GM12878 (cell line): ENCODE results near the gene TNFAIP3. TPM values are rescaled to one million over a fixed set of nuclear protein-coding genes. Genes with fewer than 3 reads are reported as not detected.

Source experiments
- BRCA1 ChIP-seq: IDR thresholded peaks from 2 replicates; pipeline ENCODE4 v1.6.1; 2011; ENCODE audit warnings: low read depth, low read length, improper control_type of control experiment
- CBX5 ChIP-seq: sonication (generic); IDR thresholded peaks from 2 replicates; pipeline ENCODE4 v1.6.1; 2016; ENCODE audit warnings: low read depth, moderate library complexity, mild to moderate bottlenecking, inconsistent platforms
- CREB1 ChIP-seq: IDR thresholded peaks from 2 replicates; pipeline ENCODE4 v1.6.1; 2012; ENCODE audit warnings: low read depth, mild to moderate bottlenecking, inconsistent platforms
- EED ChIP-seq: sonication (generic); IDR thresholded peaks from 2 replicates; pipeline ENCODE4 v1.6.1; 2016; ENCODE audit warnings: antibody characterized with exemption, low read depth
- EP300 ChIP-seq, 2 experiments: fragments of 150-350 bp in 1 of 2; IDR thresholded peaks; 2 replicates each; pipeline ENCODE4 v1.6.1; 2011 to 2012; ENCODE audit warnings: low read depth in 2 of 2, low read length in 2 of 2, borderline replicate concordance in 1 of 2, improper control_type of control experiment in 1 of 2, inconsistent platforms in 1 of 2; ENCODE audit not compliant: control insufficient read depth in 1 of 2
- FOXM1 ChIP-seq: IDR thresholded peaks from 2 replicates; pipeline ENCODE4 v1.6.1; 2012; ENCODE audit warnings: low read depth, mild to moderate bottlenecking, inconsistent platforms, low read length, moderate library complexity
- HDGF ChIP-seq: fragments of 450-650 bp; IDR thresholded peaks from 2 replicates; pipeline ENCODE4 v1.6.1; 2016; ENCODE audit warnings: antibody characterized with exemption
- IKZF2 ChIP-seq, 2 experiments: fragments of 450-650 bp; IDR thresholded peaks; 2 replicates each; pipeline ENCODE4 v1.6.1; 2017; ENCODE audit warnings: mild to moderate bottlenecking in 2 of 2, moderate library complexity in 2 of 2
- JUNB ChIP-seq: IDR thresholded peaks from 2 replicates; pipeline ENCODE4 v1.6.1; 2016; ENCODE audit warnings: antibody characterized with exemption, mild to moderate bottlenecking
- MEF2B ChIP-seq: fragments of 450-650 bp; IDR thresholded peaks from 2 replicates; pipeline ENCODE4 v1.6.1; 2018; ENCODE audit warnings: mild to moderate bottlenecking, moderate library complexity; ENCODE audit not compliant: partially characterized antibody, poor library complexity, severe bottlenecking
- NR2C1 ChIP-seq: fragments of 450-650 bp; IDR thresholded peaks from 2 replicates; pipeline ENCODE4 v1.6.1; 2017; ENCODE audit warnings: antibody characterized with exemption, mild to moderate bottlenecking, moderate library complexity
- NR2C2 ChIP-seq: IDR thresholded peaks from 2 replicates; pipeline ENCODE4 v1.6.1; 2011; ENCODE audit warnings: borderline replicate concordance, low read depth; ENCODE audit not compliant: control insufficient read depth, insufficient read length
- SIX5 ChIP-seq: IDR thresholded peaks from 2 replicates; pipeline ENCODE4 v1.6.1; 2011; ENCODE audit warnings: mild to moderate bottlenecking, low read depth, low read length, moderate library complexity; ENCODE audit not compliant: severe bottlenecking
- SMAD1 ChIP-seq: fragments of 450-650 bp; IDR thresholded peaks from 2 replicates; pipeline ENCODE4 v1.6.1; 2018; ENCODE audit warnings: mild to moderate bottlenecking, low read depth; ENCODE audit not compliant: partially characterized antibody
- TBL1XR1 ChIP-seq: IDR thresholded peaks from 2 replicates; pipeline ENCODE4 v1.6.1; 2012; ENCODE audit warnings: low read depth, low read length, improper control_type of control experiment
- ZNF24 ChIP-seq: fragments of 450-650 bp; IDR thresholded peaks from 2 replicates; pipeline ENCODE4 v1.6.1; 2017; ENCODE audit warnings: antibody characterized with exemption, mild to moderate bottlenecking
- polyA plus RNA-seq, 11 experiments: library from polyadenylated mRNA; depleted of rRNA in 4 of 11; unstranded in 6 of 11; stranded (reverse) in 5 of 11; fragments of >200 nt; fragmentation: Nextera tagmentation in 4 of 11; fragmentation: Illumina TruSeq in 1 of 11; extraction: Ambion mirVana in 4 of 11; extraction: Trizol in 1 of 11; gene quantifications; 1 replicate in 1 of 11; 2 replicates in 10 of 11; pipeline versions ENCODE4 v1.2.1 to v1.2.3, GENCODE V29; 2011 to 2016; ENCODE audit warnings: inconsistent platforms in 2 of 11, missing spikeins in 2 of 11, low read depth in 1 of 11
- total RNA-seq, 4 experiments: library from RNA; depleted of rRNA in 3 of 4; stranded (reverse); fragments of >200 nt in 3 of 4; fragmentation: Illumina TruSeq in 1 of 4; extraction: Trizol in 1 of 4; gene quantifications; 2 replicates each; pipeline versions ENCODE4 v1.2.1 to v1.2.3, GENCODE V29; 2013 to 2021
- TF ChIP-seq, protein P1 (sequence below): fragments of 150-350 bp; IDR thresholded peaks from 2 replicates; pipeline ENCODE4 v1.6.1; 2014; ENCODE audit warnings: mild to moderate bottlenecking, low read depth, low read length
- TF ChIP-seq, protein P2 (sequence below): fragments of 450-650 bp; IDR thresholded peaks from 2 replicates; pipeline ENCODE4 v1.6.1; 2014; ENCODE audit warnings: mild to moderate bottlenecking
- TF ChIP-seq, protein P3 (sequence below): IDR thresholded peaks from 2 replicates; pipeline ENCODE4 v1.6.1; 2011; ENCODE audit warnings: mild to moderate bottlenecking, low read depth, low read length, moderate library complexity; ENCODE audit not compliant: insufficient replicate concordance
- TF ChIP-seq, protein P4 (sequence below): fragments of 450-650 bp; IDR thresholded peaks from 2 replicates; pipeline ENCODE4 v1.6.1; 2017; ENCODE audit warnings: mild to moderate bottlenecking, moderate library complexity
- TF ChIP-seq, protein P5 (sequence below): IDR thresholded peaks from 2 replicates; pipeline ENCODE4 v1.6.1; 2011; ENCODE audit warnings: borderline replicate concordance, low read depth, mild to moderate bottlenecking, moderate library complexity, low read length; ENCODE audit not compliant: insufficient read depth, poor library complexity, severe bottlenecking

Gene TNFAIP3
- total and polyA plus RNA-seq, 10 of the 15 experiments (the other 5 are each of a cell fraction or from before 2014, with no cell fraction given) = 18.0 to 350 (median 127) TPM

DNA sequence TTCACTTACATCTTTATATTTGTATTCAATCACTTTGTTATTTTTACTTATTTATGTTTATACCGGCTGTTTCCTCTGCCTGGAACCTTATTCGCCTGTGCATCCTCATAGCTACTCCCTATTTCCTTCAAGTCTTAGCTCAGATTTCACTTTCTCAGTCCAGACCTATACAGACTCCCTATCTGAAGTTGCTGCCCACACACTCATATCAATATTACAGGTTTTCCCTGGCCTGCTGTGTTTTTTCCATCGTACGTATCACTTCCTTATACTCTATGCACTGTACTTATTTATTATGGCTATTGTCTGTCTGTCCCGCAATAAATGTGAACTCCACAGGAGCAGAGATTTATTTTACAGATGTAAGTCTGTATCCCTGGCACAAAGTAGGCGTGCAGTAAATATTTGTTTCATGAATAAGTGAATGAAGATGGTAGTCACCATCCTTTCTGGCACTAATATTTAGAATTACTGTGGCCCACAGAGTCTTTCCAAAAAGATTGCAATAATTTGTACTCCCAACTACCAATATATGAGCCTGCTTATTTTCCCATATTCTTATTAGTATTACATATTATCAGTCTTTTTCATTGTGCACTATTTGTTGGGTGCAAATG lies 64.9 kb downstream of the TNFAIP3 start (continued):
- TF ChIP-seq, protein P1, sequence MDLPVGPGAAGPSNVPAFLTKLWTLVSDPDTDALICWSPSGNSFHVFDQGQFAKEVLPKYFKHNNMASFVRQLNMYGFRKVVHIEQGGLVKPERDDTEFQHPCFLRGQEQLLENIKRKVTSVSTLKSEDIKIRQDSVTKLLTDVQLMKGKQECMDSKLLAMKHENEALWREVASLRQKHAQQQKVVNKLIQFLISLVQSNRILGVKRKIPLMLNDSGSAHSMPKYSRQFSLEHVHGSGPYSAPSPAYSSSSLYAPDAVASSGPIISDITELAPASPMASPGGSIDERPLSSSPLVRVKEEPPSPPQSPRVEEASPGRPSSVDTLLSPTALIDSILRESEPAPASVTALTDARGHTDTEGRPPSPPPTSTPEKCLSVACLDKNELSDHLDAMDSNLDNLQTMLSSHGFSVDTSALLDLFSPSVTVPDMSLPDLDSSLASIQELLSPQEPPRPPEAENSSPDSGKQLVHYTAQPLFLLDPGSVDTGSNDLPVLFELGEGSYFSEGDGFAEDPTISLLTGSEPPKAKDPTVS = no peak
- TF ChIP-seq, protein P2, sequence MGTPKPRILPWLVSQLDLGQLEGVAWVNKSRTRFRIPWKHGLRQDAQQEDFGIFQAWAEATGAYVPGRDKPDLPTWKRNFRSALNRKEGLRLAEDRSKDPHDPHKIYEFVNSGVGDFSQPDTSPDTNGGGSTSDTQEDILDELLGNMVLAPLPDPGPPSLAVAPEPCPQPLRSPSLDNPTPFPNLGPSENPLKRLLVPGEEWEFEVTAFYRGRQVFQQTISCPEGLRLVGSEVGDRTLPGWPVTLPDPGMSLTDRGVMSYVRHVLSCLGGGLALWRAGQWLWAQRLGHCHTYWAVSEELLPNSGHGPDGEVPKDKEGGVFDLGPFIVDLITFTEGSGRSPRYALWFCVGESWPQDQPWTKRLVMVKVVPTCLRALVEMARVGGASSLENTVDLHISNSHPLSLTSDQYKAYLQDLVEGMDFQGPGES = no peak
- peak; percentile 59 to 73; a peak in 2 of 4 replicates for TF ChIP-seq IKZF2 (IDR thresholded peaks at IDR 0.05)
- TF ChIP-seq ZNF24 = peak; percentile 43; the same call in 1 of the 2 replicates
- TF ChIP-seq, protein P3, sequence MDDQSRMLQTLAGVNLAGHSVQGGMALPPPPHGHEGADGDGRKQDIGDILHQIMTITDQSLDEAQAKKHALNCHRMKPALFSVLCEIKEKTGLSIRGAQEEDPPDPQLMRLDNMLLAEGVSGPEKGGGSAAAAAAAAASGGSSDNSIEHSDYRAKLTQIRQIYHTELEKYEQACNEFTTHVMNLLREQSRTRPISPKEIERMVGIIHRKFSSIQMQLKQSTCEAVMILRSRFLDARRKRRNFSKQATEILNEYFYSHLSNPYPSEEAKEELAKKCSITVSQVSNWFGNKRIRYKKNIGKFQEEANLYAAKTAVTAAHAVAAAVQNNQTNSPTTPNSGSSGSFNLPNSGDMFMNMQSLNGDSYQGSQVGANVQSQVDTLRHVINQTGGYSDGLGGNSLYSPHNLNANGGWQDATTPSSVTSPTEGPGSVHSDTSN = no peak
- TF ChIP-seq EED = peak; percentile 65
- TF ChIP-seq HDGF = no peak
- TF ChIP-seq NR2C2 = no peak
- no peak for TF ChIP-seq SMAD1
- TF ChIP-seq, protein P4, sequence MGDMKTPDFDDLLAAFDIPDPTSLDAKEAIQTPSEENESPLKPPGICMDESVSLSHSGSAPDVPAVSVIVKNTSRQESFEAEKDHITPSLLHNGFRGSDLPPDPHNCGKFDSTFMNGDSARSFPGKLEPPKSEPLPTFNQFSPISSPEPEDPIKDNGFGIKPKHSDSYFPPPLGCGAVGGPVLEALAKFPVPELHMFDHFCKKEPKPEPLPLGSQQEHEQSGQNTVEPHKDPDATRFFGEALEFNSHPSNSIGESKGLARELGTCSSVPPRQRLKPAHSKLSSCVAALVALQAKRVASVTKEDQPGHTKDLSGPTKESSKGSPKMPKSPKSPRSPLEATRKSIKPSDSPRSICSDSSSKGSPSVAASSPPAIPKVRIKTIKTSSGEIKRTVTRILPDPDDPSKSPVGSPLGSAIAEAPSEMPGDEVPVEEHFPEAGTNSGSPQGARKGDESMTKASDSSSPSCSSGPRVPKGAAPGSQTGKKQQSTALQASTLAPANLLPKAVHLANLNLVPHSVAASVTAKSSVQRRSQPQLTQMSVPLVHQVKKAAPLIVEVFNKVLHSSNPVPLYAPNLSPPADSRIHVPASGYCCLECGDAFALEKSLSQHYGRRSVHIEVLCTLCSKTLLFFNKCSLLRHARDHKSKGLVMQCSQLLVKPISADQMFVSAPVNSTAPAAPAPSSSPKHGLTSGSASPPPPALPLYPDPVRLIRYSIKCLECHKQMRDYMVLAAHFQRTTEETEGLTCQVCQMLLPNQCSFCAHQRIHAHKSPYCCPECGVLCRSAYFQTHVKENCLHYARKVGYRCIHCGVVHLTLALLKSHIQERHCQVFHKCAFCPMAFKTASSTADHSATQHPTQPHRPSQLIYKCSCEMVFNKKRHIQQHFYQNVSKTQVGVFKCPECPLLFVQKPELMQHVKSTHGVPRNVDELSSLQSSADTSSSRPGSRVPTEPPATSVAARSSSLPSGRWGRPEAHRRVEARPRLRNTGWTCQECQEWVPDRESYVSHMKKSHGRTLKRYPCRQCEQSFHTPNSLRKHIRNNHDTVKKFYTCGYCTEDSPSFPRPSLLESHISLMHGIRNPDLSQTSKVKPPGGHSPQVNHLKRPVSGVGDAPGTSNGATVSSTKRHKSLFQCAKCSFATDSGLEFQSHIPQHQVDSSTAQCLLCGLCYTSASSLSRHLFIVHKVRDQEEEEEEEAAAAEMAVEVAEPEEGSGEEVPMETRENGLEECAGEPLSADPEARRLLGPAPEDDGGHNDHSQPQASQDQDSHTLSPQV = no peak
- TF ChIP-seq TBL1XR1 = no peak
- peak; percentile 40; the same call in 1 of the 2 replicates for TF ChIP-seq JUNB
- TF ChIP-seq EP300 (IDR thresholded peaks at IDR 0.05; ENCODE audit: borderline replicate concordance in 1 of 2, control insufficient read depth in 1 of 2, low read depth in 2 of 2, low read length in 2 of 2) = 0 out of 4 replicates have a peak, but pooled peaks of 1 of the 2 experiments have one; percentile 20
- TF ChIP-seq FOXM1 = no peak
- no peak for TF ChIP-seq MEF2B
- no peak for TF ChIP-seq CBX5
- no peak for TF ChIP-seq BRCA1
- TF ChIP-seq, protein P5, sequence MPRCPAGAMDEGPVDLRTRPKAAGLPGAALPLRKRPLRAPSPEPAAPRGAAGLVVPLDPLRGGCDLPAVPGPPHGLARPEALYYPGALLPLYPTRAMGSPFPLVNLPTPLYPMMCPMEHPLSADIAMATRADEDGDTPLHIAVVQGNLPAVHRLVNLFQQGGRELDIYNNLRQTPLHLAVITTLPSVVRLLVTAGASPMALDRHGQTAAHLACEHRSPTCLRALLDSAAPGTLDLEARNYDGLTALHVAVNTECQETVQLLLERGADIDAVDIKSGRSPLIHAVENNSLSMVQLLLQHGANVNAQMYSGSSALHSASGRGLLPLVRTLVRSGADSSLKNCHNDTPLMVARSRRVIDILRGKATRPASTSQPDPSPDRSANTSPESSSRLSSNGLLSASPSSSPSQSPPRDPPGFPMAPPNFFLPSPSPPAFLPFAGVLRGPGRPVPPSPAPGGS = no peak
- TF ChIP-seq SIX5 = no peak
- TF ChIP-seq NR2C1 = no peak
- no peak for TF ChIP-seq CREB1
